Nephron progenitor cell (in vitro differentiated cells): ENCODE measurements around the gene LLGL2.

Experiments used
- DNase-seq: peaks from one replicate; pipeline ENCODE4 v3.0.0; 2021
- H3K27ac Mint-ChIP-seq: 2 replicates; pipeline ENCODE4 v1.8.0; 2021; ENCODE audit warnings: mild to moderate bottlenecking, moderate library complexity, mixed read lengths
- H3K27me3 Mint-ChIP-seq: 2 replicates; pipeline ENCODE4 v1.8.0; 2021; ENCODE audit warnings: mild to moderate bottlenecking, low read depth, mixed read lengths; ENCODE audit not compliant: poor library complexity
- H3K36me3 Mint-ChIP-seq: 2 replicates; pipeline ENCODE4 v1.8.0; 2021; ENCODE audit warnings: low read depth, mixed read lengths
- H3K4me1 Mint-ChIP-seq: 2 replicates; pipeline ENCODE4 v1.8.0; 2021; ENCODE audit warnings: mixed read lengths
- H3K4me3 Mint-ChIP-seq: 2 replicates; pipeline ENCODE4 v1.8.0; 2021; ENCODE audit warnings: mild to moderate bottlenecking, moderate library complexity, mixed read lengths
- H3K9me3 Mint-ChIP-seq: 2 replicates; pipeline ENCODE4 v1.8.0; 2021; ENCODE audit warnings: mild to moderate bottlenecking, moderate library complexity, mixed read lengths
- TF ChIP-seq, protein P1 (sequence below): fragments of 200-600 bp; sonication (generic); IDR thresholded peaks from 2 replicates; pipeline ENCODE4 v1.5.0; 2021; ENCODE audit warnings: antibody characterized with exemption

Gene LLGL2

DNA sequence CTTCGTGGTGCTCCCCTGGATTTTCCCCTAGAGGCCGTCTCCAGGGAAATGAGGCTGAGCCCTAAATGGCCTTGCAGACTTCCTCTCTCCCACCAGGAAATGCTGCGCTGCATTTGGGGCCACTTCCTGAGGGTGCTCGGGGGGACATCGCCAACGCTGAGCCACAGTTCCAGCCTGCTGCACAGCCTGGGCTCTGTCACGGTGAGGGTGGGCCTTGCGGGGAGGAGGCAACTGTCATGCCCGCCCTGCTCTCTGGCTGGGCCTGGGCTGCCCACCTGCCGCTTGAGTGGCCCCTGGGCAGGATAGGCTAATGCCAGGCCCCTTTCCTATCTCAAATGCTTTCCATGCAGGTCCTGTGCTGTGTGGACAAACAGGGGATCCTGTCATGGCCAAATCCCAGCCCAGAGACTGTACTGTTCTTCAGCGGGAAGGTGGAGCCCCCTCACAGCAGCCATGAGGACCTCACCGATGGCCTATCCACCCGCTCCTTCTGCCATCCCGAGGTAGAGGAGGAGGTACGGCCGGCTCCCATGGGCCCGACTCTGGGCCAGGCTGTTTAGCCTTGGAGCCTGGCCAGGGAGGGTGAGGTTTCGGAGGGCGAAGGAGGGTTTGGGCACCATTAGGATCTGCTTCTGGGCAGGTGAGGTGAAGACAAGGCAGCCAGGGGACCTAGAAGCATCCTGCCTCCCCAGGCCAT lies 34.4 kb upstream of the LLGL2 start:
- no peaks in the 10 kb centered on the region for H3K9me3 Mint-ChIP-seq
- H3K27ac Mint-ChIP-seq: no peak overlapping the region
- H3K4me1 Mint-ChIP-seq: peaks cover 15% of the 10 kb centered on the region
- peaks cover 3% of the 10 kb centered on the region for H3K27me3 Mint-ChIP-seq
- H3K4me3 Mint-ChIP-seq: no peak overlapping the region
- TF ChIP-seq, protein P1, sequence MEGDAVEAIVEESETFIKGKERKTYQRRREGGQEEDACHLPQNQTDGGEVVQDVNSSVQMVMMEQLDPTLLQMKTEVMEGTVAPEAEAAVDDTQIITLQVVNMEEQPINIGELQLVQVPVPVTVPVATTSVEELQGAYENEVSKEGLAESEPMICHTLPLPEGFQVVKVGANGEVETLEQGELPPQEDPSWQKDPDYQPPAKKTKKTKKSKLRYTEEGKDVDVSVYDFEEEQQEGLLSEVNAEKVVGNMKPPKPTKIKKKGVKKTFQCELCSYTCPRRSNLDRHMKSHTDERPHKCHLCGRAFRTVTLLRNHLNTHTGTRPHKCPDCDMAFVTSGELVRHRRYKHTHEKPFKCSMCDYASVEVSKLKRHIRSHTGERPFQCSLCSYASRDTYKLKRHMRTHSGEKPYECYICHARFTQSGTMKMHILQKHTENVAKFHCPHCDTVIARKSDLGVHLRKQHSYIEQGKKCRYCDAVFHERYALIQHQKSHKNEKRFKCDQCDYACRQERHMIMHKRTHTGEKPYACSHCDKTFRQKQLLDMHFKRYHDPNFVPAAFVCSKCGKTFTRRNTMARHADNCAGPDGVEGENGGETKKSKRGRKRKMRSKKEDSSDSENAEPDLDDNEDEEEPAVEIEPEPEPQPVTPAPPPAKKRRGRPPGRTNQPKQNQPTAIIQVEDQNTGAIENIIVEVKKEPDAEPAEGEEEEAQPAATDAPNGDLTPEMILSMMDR: no peak
- H3K36me3 Mint-ChIP-seq: no peaks in the 10 kb centered on the region
- no peak for DNase-seq

DNA sequence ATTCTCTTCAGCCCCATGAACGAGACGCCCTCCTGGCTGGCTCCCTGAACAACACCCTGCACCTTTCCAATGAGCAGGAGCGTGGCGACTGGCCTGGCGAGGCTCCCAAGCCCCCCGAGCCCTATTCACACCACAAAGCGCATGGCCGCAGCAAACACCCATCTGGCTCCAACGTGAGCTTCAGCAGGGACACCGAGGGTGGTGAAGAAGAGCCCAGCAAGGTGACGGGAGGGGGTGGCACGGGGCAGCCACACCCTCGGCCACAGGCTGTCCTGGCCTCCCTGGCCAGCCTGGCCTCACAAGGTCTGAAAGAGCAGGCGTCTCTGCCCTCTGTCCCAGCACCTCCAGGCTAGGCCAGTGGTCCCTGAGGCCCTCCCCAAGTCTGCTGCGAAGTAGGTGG lies 33.8 kb upstream of the LLGL2 start:
- no peak for DNase-seq
- Mint-ChIP-seq H3K27ac (no peak overlapping the region), H3K9me3 (no peaks in the 10 kb centered on the region), H3K36me3 (no peaks in the 10 kb centered on the region), H3K27me3 (peaks cover 3% of the 10 kb centered on the region), H3K4me1 (peaks cover 11% of the 10 kb centered on the region), H3K4me3 (no peak overlapping the region)
- TF ChIP-seq, protein P1: no peak

DNA sequence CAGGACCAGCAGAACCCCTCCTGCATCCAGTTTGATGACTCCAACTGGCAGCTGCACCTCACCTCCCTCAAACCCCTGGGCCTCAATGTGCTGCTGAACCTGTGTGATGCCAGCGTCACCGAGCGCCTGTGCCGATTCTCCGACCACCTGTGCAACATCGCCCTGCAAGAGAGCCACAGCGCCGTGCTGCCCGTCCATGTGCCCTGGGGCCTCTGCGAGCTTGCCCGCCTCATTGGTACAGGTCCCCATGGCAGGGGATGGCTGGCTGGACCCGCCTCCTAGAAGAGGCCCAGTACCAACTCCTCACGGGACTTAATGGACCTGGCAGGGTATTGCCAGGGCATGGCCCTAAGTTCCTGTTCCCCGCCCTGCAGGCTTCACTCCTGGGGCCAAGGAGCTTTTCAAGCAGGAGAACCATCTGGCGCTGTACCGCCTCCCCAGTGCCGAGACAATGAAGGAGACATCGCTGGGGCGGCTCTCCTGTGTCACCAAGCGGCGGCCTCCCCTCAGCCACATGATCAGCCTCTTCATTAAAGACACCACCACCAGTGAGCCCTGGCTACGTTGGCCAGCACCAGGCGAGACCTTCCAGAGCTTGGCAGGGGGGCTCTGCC lies 32.8 kb upstream of the LLGL2 start:
- H3K27me3 Mint-ChIP-seq: no peaks in the 10 kb centered on the region
- no peaks in the 10 kb centered on the region for H3K9me3 Mint-ChIP-seq
- H3K4me1 Mint-ChIP-seq: peaks cover under 1% of the 10 kb centered on the region
- DNase-seq: no peak
- H3K27ac Mint-ChIP-seq: no peak overlapping the region
- H3K36me3 Mint-ChIP-seq: no peaks in the 10 kb centered on the region
- H3K4me3 Mint-ChIP-seq: no peak overlapping the region
- TF ChIP-seq, protein P1: no peak

DNA sequence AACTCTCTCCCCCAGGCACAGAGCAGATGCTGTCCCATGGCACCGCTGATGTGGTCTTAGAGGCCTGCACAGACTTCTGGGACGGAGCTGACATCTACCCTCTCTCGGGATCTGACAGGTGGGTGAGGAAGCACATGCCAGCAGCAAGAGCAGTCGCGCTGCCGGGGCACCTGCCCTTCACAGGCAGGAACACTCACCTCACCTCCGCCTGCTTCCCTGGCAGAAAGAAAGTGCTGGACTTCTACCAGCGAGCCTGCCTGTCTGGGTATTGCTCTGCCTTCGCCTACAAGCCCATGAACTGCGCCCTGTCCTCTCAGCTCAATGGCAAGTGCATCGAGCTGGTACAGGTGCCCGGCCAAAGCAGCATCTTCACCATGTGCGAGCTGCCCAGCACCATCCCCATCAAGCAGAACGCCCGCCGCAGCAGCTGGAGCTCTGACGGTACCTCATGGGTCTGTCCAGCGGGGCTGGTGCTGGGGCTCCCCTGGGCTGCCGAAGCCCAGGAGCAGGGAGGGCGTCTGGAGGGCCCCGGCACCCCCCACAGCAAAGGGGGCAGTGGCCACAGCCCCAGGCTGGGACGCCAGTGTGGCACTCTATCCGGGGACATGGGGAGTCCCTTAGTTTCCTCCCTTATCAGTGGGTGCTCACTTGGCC lies 31.9 kb upstream of the LLGL2 start:
- no peaks in the 10 kb centered on the region for H3K9me3 Mint-ChIP-seq
- no peak overlapping the region for H3K27ac Mint-ChIP-seq
- H3K36me3 Mint-ChIP-seq: no peaks in the 10 kb centered on the region

DNA sequence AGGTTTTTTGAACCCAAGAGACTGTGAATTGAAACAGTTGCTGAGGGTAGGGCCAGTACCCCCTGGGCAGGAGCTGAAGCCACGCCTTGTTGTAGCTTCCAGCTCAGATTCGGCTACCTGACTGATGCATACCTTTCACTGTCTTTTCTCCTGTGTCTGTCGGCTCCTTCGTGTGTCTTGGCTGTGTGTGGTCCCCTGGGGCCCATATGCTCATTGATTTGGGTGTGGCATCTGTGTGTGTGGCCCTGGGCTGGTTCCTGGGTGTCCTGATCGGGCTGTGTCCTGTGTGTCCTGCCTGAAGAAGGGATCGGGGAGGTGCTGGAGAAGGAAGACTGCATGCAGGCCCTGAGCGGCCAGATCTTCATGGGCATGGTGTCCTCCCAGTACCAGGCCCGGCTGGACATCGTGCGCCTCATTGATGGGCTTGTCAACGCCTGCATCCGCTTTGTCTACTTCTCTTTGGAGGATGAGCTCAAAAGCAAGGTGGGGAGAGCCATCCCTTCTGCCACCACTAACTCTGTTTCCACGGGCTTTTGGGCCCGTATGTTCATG lies 31.1 kb upstream of the LLGL2 start:
- Mint-ChIP-seq H3K27me3 (no peaks in the 10 kb centered on the region), H3K36me3 (no peaks in the 10 kb centered on the region), H3K4me1 (peaks cover 11% of the 10 kb centered on the region), H3K9me3 (no peaks in the 10 kb centered on the region), H3K27ac (no peak overlapping the region), H3K4me3 (no peak overlapping the region)
- TF ChIP-seq, protein P1: no peak
- DNase-seq: no peak

More for the DNA sequence above, 31.9 kb upstream of the LLGL2 start:
- Mint-ChIP-seq H3K4me1 (peaks cover 3% of the 10 kb centered on the region), H3K27me3 (no peaks in the 10 kb centered on the region), H3K4me3 (no peak overlapping the region)
- DNase-seq: no peak
- TF ChIP-seq, protein P1: no peak
